GM18873 (cell line): ENCODE data around the gene IFIT3.
A peak's percentile ranks its signal among the peaks of the same experiment; 100 is the strongest.

Source experiments
- ATAC-seq: cut with Tn5 transposase; IDR thresholded peaks from one replicate; pipeline ENCODE4 v1.9.1; 2021; ENCODE audit warnings: mild to moderate bottlenecking, moderate library complexity, moderate number of reproducible peaks; ENCODE audit not compliant: unreplicated experiment, low FRiP score

Gene IFIT3

GRCh38 chr10:89351780-89352597 is 24.2 kb downstream of the IFIT3 start:
- no peak for ATAC-seq

GRCh38 chr10:89352802-89353201 is 25.0 kb downstream of the IFIT3 start:
- no peak for ATAC-seq

- no peak for ATAC-seq
These were observed 27.7 kb downstream of the IFIT3 start for GRCh38 chr10:89355394-89355931.

- no peak for ATAC-seq
These were observed 29.3 kb downstream of the IFIT3 start for GRCh38 chr10:89357096-89357495.

GRCh38 chr10:89357975-89358374 is 30.2 kb downstream of the IFIT3 start:
- ATAC-seq: no peak

GRCh38 chr10:89360157-89360556 is 32.4 kb downstream of the IFIT3 start:
- ATAC-seq: no peak

GRCh38 chr10:89362929-89363328 is 35.1 kb downstream of the IFIT3 start:
- no peak for ATAC-seq

- ATAC-seq: no peak
These were observed 36.1 kb downstream of the IFIT3 start for GRCh38 chr10:89363729-89364442.

GRCh38 chr10:89364531-89364930 is 36.7 kb downstream of the IFIT3 start:
- no peak for ATAC-seq

- ATAC-seq: peak; percentile 48
These were observed 39.7 kb downstream of the IFIT3 start for GRCh38 chr10:89367529-89367928.

- no peak for ATAC-seq
These were observed 40.3 kb downstream of the IFIT3 start for GRCh38 chr10:89368129-89368528.

- no peak for ATAC-seq
These were observed 41.6 kb downstream of the IFIT3 start for GRCh38 chr10:89369156-89370105.

GRCh38 chr10:89371079-89371478 is 43.3 kb downstream of the IFIT3 start:
- ATAC-seq: no peak

GRCh38 chr10:89371987-89372386 is 44.2 kb downstream of the IFIT3 start:
- no peak for ATAC-seq

GRCh38 chr10:89373916-89374711 is 46.3 kb downstream of the IFIT3 start:
- ATAC-seq: no peak

- no peak for ATAC-seq
These were observed 46.9 kb downstream of the IFIT3 start for GRCh38 chr10:89374713-89375141.

GRCh38 chr10:89377705-89378637 is 50.2 kb downstream of the IFIT3 start, which contains the start of gene IFIT1B:
Gene IFIT1B, plus strand, starts transcription at chr10:89378056. Its CDS starts 80 bp downstream, at chr10:89378136.
- no peak for ATAC-seq

GRCh38 chr10:89379103-89379502 is 51.3 kb downstream of the IFIT3 start:
- ATAC-seq: no peak
